ENCODE data around the gene SLC6A8. TPM values are rescaled to one million over a fixed set of nuclear protein-coding genes. Genes with fewer than 3 reads are reported as not detected.
"Not testable (repeated sequence)": the region's sequence is repeated elsewhere in the genome, so short reads cannot be mapped to it uniquely, and the experiment has no call there.

The SLC6A8 gene
- total RNA-seq, 1 experiment from 2014 or later, result 27.4 TPM

DNA sequence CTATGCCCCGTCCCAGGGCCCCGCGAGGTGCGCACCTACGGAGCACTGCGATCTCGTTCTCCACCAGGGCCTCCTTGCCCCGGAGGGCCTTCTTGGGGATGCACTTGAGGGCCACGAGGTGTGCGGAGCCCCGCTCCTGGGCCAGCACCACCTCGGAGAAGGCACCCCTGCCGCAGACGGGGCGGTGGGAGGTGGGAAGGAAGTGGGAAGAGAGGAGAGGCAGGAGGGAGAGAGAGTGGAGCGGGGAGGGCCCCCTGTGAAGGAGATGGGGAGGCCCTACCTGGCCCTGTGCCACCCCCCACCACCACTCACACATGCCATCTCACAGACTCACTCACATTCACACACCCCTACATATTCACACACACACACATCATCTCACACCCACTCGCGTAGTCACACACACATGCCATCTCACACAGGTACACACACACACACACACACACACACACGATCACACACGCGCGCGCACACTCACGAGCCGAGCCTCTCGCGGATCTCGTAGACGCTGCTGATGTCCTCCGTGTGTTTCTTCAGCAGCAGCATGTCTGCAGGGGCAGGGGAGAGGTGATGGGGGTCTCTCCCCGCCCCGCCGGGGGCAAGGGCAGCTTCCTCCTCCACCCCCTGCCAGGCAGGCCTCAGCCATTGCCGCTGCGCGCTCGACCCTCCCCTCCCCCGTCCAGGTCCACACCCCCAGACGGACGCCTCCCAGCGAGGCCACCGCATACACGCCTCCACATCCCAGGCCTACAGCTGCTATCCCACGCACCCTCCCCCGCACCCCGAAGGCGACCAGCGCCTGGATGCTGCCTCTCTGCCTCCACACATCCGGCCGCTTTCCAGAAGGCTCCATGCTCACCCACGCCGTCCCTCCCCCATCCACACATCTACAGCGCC, 14.9 kb upstream of the SLC6A8 start:
- CTCF ChIA-PET, result no interaction called here
- H3K27ac Mint-ChIP-seq (ENCODE audit: unreplicated experiment), result no peak overlapping the region
- H3K4me3 Mint-ChIP-seq (ENCODE audit: low read depth, unreplicated experiment), result no peak overlapping the region
- no peak for DNase-seq
- H3K36me3 Mint-ChIP-seq (ENCODE audit: insufficient read depth, unreplicated experiment), result no peaks in the 10 kb centered on the region
- peaks cover 6% of the 10 kb centered on the region for H3K4me1 Mint-ChIP-seq (ENCODE audit: low read depth, unreplicated experiment)
- peaks cover 51% of the 10 kb centered on the region for H3K27me3 Mint-ChIP-seq (ENCODE audit: unreplicated experiment)
- TF ChIP-seq, protein P1, sequence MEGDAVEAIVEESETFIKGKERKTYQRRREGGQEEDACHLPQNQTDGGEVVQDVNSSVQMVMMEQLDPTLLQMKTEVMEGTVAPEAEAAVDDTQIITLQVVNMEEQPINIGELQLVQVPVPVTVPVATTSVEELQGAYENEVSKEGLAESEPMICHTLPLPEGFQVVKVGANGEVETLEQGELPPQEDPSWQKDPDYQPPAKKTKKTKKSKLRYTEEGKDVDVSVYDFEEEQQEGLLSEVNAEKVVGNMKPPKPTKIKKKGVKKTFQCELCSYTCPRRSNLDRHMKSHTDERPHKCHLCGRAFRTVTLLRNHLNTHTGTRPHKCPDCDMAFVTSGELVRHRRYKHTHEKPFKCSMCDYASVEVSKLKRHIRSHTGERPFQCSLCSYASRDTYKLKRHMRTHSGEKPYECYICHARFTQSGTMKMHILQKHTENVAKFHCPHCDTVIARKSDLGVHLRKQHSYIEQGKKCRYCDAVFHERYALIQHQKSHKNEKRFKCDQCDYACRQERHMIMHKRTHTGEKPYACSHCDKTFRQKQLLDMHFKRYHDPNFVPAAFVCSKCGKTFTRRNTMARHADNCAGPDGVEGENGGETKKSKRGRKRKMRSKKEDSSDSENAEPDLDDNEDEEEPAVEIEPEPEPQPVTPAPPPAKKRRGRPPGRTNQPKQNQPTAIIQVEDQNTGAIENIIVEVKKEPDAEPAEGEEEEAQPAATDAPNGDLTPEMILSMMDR (IDR thresholded peaks at IDR 0.05; ENCODE audit: unreplicated experiment), result no peak
- intact Hi-C loops (cut with micrococcal nuclease; ENCODE audit: unreplicated experiment), result no loop called here
- no TSS peak for BruUV-seq (replicated peaks)
- no peaks in the 10 kb centered on the region for H3K9me3 Mint-ChIP-seq (ENCODE audit: low read depth, unreplicated experiment)

GRCh38 chrX:153673428-153674218, 14.1 kb upstream of the SLC6A8 start, which contains the start of gene PNCK:
PNCK (minus strand) TSS chrX:153673813; CDS start chrX:153673076, 737 bp downstream.
- TF ChIP-seq, protein P1 (IDR thresholded peaks at IDR 0.05; ENCODE audit: unreplicated experiment), result no peak
- H3K36me3 Mint-ChIP-seq (ENCODE audit: insufficient read depth, unreplicated experiment), result no peaks in the 10 kb centered on the region
- intact Hi-C loops (cut with micrococcal nuclease; ENCODE audit: unreplicated experiment), result no loop called here
- no peak within 1 kb of the TSS for H3K27ac Mint-ChIP-seq (ENCODE audit: unreplicated experiment)
- BruUV-seq (replicated peaks), result no TSS peak
- no peak for DNase-seq
- H3K4me1 Mint-ChIP-seq (ENCODE audit: low read depth, unreplicated experiment), result no peaks in the 10 kb centered on the region
- peaks cover 50% of the 10 kb centered on the region for H3K27me3 Mint-ChIP-seq (ENCODE audit: unreplicated experiment)
- CTCF ChIA-PET, result interaction anchor here (0.6 kb wide), 1 partner anchor 11 kb away, joined by 4 read pairs; no protein-coding TSS in a partner anchor
- no peaks in the 10 kb centered on the region for H3K9me3 Mint-ChIP-seq (ENCODE audit: low read depth, unreplicated experiment)
- no peak within 1 kb of the TSS for H3K4me3 Mint-ChIP-seq (ENCODE audit: low read depth, unreplicated experiment)

- TF ChIP-seq, protein P1 (IDR thresholded peaks at IDR 0.05; ENCODE audit: unreplicated experiment), result no peak
- BruUV-seq (replicated peaks), result no TSS peak
- no peaks in the 10 kb centered on the region for H3K4me1 Mint-ChIP-seq (ENCODE audit: low read depth, unreplicated experiment)
- H3K4me3 Mint-ChIP-seq (ENCODE audit: low read depth, unreplicated experiment), result no peak overlapping the region
- intact Hi-C loops (cut with micrococcal nuclease; ENCODE audit: unreplicated experiment), result no loop called here
- no peak overlapping the region for H3K27ac Mint-ChIP-seq (ENCODE audit: unreplicated experiment)
- no peaks in the 10 kb centered on the region for H3K9me3 Mint-ChIP-seq (ENCODE audit: low read depth, unreplicated experiment)
- DNase-seq, result no peak
- CTCF ChIA-PET, result interaction anchor here (0.6 kb wide), 1 partner anchor 11 kb away, joined by 4 read pairs; no protein-coding TSS in a partner anchor
- no peaks in the 10 kb centered on the region for H3K36me3 Mint-ChIP-seq (ENCODE audit: insufficient read depth, unreplicated experiment)
- peaks cover 57% of the 10 kb centered on the region for H3K27me3 Mint-ChIP-seq (ENCODE audit: unreplicated experiment)
These were observed 13.4 kb upstream of the SLC6A8 start for GRCh38 chrX:153674219-153674851.

DNA sequence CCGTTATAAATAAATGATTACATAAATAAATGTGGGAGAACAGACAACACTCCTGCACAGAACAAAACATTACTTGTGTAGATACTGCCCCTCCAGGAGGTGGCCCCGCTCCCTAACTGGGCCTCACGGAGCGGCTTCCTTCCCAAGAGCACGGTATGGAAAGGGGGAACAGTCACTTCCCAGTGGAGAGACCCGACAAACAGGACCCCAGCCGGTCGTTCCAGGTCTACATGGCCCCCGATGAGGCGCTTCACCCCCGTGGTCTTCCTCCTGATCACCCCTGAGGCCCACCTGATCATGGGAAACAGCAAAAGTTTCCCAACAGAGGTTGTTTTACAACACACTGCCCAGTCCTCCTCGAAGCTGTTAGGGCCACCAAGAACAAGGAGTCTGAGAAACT, 6.6 kb upstream of the SLC6A8 start:
- TF ChIP-seq, protein P1 (IDR thresholded peaks at IDR 0.05; ENCODE audit: unreplicated experiment), result no peak
- intact Hi-C loops (cut with micrococcal nuclease; ENCODE audit: unreplicated experiment), result no loop called here
- peaks cover 32% of the 10 kb centered on the region for H3K27me3 Mint-ChIP-seq (ENCODE audit: unreplicated experiment)
- CTCF ChIA-PET, result no interaction called here
- peaks cover under 1% of the 10 kb centered on the region for H3K36me3 Mint-ChIP-seq (ENCODE audit: insufficient read depth, unreplicated experiment)
- H3K27ac Mint-ChIP-seq (ENCODE audit: unreplicated experiment), result no peak overlapping the region
- H3K9me3 Mint-ChIP-seq (ENCODE audit: low read depth, unreplicated experiment), result no peaks in the 10 kb centered on the region
- no TSS peak for BruUV-seq (replicated peaks)
- no peak overlapping the region for H3K4me3 Mint-ChIP-seq (ENCODE audit: low read depth, unreplicated experiment)
- no peak for DNase-seq
- no peaks in the 10 kb centered on the region for H3K4me1 Mint-ChIP-seq (ENCODE audit: low read depth, unreplicated experiment)

- not testable (repeated sequence) for H3K4me3 Mint-ChIP-seq (ENCODE audit: low read depth, unreplicated experiment); H3K9me3 Mint-ChIP-seq (ENCODE audit: low read depth, unreplicated experiment)
These were observed 4.2 kb upstream of the SLC6A8 start for GRCh38 chrX:153683486-153683885.

More at GRCh38 chrX:153683486-153683885, 4.2 kb upstream of the SLC6A8 start:
- CTCF ChIA-PET; DNase-seq; intact Hi-C loops (cut with micrococcal nuclease; ENCODE audit: unreplicated experiment); BruUV-seq (replicated peaks); H3K27ac Mint-ChIP-seq (ENCODE audit: unreplicated experiment); H3K4me1 Mint-ChIP-seq (ENCODE audit: low read depth, unreplicated experiment): not testable (repeated sequence)
- Mint-ChIP-seq H3K27me3 (ENCODE audit: unreplicated experiment) (peaks cover 38% of the 10 kb centered on the region), H3K36me3 (ENCODE audit: insufficient read depth, unreplicated experiment) (peaks cover 16% of the 10 kb centered on the region)

Data from Calu3 (cell line).